B cell (primary cell): ENCODE data around the gene ASTL.

Experiments
- CTCF ChIP-seq: fragments of 200-600 bp; IDR thresholded peaks from one replicate; pipeline ENCODE4 v1.8.0; 2022; ENCODE audit warnings: antibody characterized with exemption, mild to moderate bottlenecking
- EZH2 ChIP-seq: IDR thresholded peaks from 2 replicates; pipeline ENCODE4 v1.6.1; 2012; ENCODE audit warnings: borderline replicate concordance, low read depth, mild to moderate bottlenecking, moderate library complexity, low read length; ENCODE audit not compliant: insufficient read depth, poor library complexity, severe bottlenecking

DNA sequence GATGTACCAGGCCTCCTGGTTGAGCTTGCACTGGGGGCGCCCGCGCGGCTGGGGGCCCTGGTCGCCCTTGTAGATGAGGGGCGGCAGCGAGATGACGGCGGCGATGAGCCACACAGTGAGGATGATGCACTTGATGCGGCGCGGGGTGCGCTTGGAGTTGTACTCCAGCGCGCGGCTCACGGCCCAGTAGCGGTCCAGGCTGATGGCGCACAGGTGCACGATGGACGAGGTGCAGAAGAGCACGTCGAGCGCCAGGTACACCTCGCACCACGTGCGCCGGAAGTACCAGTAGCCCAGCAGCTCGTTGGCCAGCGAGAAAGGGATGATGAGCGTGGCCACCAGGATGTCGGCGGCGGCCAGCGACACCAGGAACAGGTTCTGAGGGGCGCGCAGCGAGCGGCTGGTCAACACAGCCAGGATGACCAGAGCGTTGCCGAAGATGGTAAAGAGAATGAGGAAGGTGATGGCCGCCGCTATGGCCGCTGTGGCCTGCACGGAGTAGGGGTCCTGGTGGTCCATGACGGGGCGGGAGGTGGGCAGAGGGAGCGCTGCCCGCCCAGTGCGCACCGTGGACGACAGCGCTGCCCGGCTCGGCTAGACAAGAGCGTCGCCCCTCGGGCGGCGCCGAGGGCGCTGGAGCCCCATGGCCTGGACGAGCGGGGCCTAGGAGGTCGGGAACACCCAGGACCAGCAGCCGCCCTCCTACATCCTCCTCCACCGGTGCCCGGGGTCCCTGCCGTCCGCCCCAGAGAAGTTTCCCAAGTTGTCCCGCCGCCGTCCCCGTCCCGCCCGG, 22.5 kb downstream of the ASTL start:
- TF ChIP-seq CTCF (no peak), EZH2 (no peak)
